ENCODE measurements around the gene IRF9.
A peak's percentile ranks its signal among the peaks of the same experiment; 100 is the strongest.

IRF9 gene

DNA sequence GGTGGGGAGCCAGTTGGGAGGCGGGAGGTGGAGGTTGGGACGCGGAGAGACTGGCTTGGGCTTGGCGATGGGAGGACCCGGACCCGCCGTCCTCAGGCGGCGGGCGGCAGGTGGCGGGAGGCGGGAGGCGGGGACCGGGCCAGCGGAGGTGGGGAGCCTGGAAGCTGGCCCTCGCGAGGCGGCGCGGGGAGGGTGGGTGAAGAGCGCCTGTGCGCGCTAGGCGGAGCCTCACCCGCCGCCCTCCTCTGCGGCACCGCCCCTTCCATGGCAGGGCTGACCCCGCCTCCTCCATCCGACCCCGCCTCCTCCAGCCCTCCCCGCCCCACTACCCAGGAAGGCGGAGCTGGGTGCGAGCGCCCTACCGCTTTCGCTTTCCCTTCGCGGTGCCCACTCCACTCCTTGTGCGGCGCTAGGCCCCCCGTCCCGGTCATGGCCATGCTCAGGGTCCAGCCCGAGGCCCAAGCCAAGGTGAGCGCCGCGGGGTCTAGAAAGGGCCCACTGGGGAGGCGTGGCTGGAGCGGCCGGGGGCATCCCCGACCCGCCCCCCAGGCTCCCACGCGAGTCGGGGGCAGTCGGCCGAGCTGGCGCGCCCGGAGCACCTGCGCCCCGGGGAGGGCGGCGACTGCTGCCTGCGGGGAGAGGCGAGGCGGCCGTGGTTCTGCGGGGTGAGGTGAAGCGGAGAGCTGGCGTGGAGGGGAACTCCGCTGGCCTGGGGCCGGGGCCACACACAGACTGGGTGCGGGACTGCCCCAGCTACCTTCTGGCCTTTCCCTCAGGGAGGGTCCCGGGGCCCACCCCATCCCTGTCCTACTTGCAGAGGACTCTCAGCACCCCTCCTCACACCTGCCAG is 25.0 kb upstream of the IRF9 start, which contains the start of gene PSME1:
Gene PSME1 (plus strand): TSS at position 361 of the 850 bp plus-strand sequence. CDS start 69 bp downstream, at position 430.
- TF ChIP-seq FOXM1 (IDR thresholded peaks at IDR 0.05; ENCODE audit: borderline replicate concordance, low read depth) (no peak), EP300 (IDR thresholded peaks at IDR 0.05; ENCODE audit: borderline replicate concordance) (no peak), CREB1 (IDR thresholded peaks at IDR 0.05; ENCODE audit: low read depth) (no peak), YY1 (IDR thresholded peaks at IDR 0.05; ENCODE audit: low read depth) (no peak), RAD21 (IDR thresholded peaks at IDR 0.05; ENCODE audit: low read depth) (no peak), TEAD4 (IDR thresholded peaks at IDR 0.05) (no peak), EGR1 (IDR thresholded peaks at IDR 0.05) (no peak; the same call in 1 of the 2 replicates), NFIC (IDR thresholded peaks at IDR 0.05) (no peak), TCF12 (IDR thresholded peaks at IDR 0.05; ENCODE audit: low read depth) (no peak; the same call in 1 of the 2 replicates), TAF1 (IDR thresholded peaks at IDR 0.05; ENCODE audit: low read depth) (no peak; the same call in 1 of the 2 replicates), CEBPB (IDR thresholded peaks at IDR 0.05) (no peak), ZBTB7A (IDR thresholded peaks at IDR 0.05; ENCODE audit: low read depth) (peak; percentile 81; the same call in 1 of the 2 replicates)
- TF ChIP-seq, protein P1, sequence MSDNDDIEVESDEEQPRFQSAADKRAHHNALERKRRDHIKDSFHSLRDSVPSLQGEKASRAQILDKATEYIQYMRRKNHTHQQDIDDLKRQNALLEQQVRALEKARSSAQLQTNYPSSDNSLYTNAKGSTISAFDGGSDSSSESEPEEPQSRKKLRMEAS (IDR thresholded peaks at IDR 0.05): peak; percentile 19; the same call in 1 of the 2 replicates
- TF ChIP-seq, protein P2, sequence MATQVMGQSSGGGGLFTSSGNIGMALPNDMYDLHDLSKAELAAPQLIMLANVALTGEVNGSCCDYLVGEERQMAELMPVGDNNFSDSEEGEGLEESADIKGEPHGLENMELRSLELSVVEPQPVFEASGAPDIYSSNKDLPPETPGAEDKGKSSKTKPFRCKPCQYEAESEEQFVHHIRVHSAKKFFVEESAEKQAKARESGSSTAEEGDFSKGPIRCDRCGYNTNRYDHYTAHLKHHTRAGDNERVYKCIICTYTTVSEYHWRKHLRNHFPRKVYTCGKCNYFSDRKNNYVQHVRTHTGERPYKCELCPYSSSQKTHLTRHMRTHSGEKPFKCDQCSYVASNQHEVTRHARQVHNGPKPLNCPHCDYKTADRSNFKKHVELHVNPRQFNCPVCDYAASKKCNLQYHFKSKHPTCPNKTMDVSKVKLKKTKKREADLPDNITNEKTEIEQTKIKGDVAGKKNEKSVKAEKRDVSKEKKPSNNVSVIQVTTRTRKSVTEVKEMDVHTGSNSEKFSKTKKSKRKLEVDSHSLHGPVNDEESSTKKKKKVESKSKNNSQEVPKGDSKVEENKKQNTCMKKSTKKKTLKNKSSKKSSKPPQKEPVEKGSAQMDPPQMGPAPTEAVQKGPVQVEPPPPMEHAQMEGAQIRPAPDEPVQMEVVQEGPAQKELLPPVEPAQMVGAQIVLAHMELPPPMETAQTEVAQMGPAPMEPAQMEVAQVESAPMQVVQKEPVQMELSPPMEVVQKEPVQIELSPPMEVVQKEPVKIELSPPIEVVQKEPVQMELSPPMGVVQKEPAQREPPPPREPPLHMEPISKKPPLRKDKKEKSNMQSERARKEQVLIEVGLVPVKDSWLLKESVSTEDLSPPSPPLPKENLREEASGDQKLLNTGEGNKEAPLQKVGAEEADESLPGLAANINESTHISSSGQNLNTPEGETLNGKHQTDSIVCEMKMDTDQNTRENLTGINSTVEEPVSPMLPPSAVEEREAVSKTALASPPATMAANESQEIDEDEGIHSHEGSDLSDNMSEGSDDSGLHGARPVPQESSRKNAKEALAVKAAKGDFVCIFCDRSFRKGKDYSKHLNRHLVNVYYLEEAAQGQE (IDR thresholded peaks at IDR 0.05; ENCODE audit: low read depth): no peak
- TF ChIP-seq, protein P3, sequence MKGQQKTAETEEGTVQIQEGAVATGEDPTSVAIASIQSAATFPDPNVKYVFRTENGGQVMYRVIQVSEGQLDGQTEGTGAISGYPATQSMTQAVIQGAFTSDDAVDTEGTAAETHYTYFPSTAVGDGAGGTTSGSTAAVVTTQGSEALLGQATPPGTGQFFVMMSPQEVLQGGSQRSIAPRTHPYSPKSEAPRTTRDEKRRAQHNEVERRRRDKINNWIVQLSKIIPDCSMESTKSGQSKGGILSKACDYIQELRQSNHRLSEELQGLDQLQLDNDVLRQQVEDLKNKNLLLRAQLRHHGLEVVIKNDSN (IDR thresholded peaks at IDR 0.05): no peak

DNA sequence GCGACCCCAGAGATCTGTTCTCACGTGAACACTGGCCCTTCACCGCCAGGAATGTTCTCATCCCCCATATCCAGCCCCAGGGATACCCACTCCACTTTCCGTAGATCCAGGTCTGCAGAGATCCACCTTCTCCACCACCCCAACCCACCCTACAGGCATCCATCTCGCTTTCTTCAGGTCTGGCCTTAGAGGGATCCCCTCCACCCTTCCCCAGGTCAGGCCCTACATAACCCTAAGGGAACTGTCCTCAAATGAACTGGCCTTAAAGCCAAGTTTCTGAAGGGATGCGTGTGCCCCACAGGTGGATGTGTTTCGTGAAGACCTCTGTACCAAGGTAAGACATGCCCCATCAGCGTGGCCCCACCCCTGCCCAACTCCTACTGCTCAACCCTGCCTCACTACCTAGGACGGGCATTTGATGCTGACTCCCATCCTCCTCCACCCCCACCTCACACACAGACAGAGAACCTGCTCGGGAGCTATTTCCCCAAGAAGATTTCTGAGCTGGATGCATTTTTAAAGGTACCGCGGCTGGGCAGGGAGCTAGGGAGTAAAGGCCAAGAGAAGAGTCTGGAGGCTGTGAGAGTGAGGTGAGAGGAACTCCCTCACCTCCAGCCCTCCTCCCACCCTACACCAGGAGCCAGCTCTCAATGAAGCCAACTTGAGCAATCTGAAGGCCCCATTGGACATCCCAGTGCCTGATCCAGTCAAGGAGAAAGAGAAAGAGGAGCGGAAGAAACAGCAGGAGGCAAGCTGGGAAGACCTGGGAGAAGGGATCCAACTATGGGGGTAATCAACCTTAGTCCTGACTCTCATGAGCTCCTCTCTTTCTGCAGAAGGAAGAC is 24.2 kb upstream of the IRF9 start:
- TF ChIP-seq TEAD4 (IDR thresholded peaks at IDR 0.05) (no peak), CREB1 (IDR thresholded peaks at IDR 0.05; ENCODE audit: low read depth) (no peak), EGR1 (IDR thresholded peaks at IDR 0.05) (no peak), RAD21 (IDR thresholded peaks at IDR 0.05; ENCODE audit: low read depth) (no peak)

DNA sequence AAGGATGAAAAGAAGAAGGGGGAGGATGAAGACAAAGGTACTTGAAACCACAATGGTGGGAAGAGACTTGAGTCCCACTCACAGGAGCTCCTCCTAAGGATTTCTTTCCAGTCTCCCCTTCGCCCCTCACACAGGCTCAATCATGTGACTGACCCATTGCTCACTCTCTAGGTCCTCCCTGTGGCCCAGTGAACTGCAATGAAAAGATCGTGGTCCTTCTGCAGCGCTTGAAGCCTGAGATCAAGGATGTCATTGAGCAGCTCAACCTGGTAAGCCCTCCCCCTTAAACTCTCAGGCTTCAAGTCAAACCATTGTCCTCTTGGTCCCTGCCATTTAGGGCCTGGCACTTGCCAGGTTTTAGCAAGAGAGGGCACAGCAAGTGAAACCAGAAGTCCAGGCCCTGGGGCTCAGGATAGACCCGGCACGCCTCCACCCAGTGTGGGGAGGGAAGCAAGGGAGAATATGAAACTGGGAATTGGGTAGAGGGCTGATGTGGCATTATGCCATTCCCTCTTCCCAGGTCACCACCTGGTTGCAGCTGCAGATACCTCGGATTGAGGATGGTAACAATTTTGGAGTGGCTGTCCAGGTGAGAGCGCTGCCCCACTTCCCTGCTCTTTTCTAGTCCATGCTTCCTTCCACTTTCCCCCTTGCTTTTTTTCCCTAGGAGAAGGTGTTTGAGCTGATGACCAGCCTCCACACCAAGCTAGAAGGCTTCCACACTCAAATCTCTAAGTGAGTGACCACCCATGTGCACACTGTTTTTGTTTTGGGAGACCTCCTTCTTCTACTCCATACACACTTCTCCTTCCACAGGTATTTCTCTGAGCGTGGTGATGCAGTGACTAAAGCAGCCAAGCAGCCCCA is 23.3 kb upstream of the IRF9 start:
- TF ChIP-seq EGR1 (IDR thresholded peaks at IDR 0.05) (no peak), NFIC (IDR thresholded peaks at IDR 0.05) (no peak), YY1 (IDR thresholded peaks at IDR 0.05; ENCODE audit: low read depth) (no peak), CREB1 (IDR thresholded peaks at IDR 0.05; ENCODE audit: low read depth) (no peak), TEAD4 (IDR thresholded peaks at IDR 0.05) (no peak), RAD21 (IDR thresholded peaks at IDR 0.05; ENCODE audit: low read depth) (no peak), FOXM1 (IDR thresholded peaks at IDR 0.05; ENCODE audit: borderline replicate concordance, low read depth) (no peak), CEBPB (IDR thresholded peaks at IDR 0.05) (no peak), EP300 (IDR thresholded peaks at IDR 0.05; ENCODE audit: borderline replicate concordance) (no peak), TAF1 (IDR thresholded peaks at IDR 0.05; ENCODE audit: low read depth) (no peak), ZBTB7A (IDR thresholded peaks at IDR 0.05; ENCODE audit: low read depth) (no peak), TCF12 (IDR thresholded peaks at IDR 0.05; ENCODE audit: low read depth) (no peak)
- TF ChIP-seq, protein P1 (IDR thresholded peaks at IDR 0.05): no peak
- TF ChIP-seq, protein P2 (IDR thresholded peaks at IDR 0.05; ENCODE audit: low read depth): no peak
- TF ChIP-seq, protein P3 (IDR thresholded peaks at IDR 0.05): no peak
